Effector memory CD8-positive, alpha-beta T cell (primary cell): ENCODE data around the gene YWHAH.

Experiments
- ATAC-seq: fragments of 150-1000 bp; cut with Tn5 transposase; replicated peaks from 2 replicates; pipeline ENCODE4 v1.10.0; 2021; ENCODE audit warnings: mild to moderate bottlenecking, moderate library complexity
- DNase-seq, 3 experiments: peaks; one replicate each; pipeline ENCODE4 v3.0.0; 2021
- H3K27ac Mint-ChIP-seq, 2 donors: one replicate each; pipeline ENCODE4 v1.8.0; 2022; ENCODE audit warnings: mild to moderate bottlenecking in 2 of 2, mixed read lengths in 2 of 2, moderate library complexity in 2 of 2
- H3K27me3 Mint-ChIP-seq, 2 donors: one replicate each; pipeline ENCODE4 v1.8.0; 2022; ENCODE audit warnings: mixed read lengths in 2 of 2
- H3K36me3 Mint-ChIP-seq: one replicate; pipeline ENCODE4 v1.8.0; 2022; ENCODE audit warnings: mild to moderate bottlenecking, moderate library complexity, mixed read lengths; ENCODE audit not compliant: insufficient read depth
- H3K4me1 Mint-ChIP-seq, 2 donors: one replicate each; pipeline ENCODE4 v1.8.0; 2022; ENCODE audit warnings: low read depth in 2 of 2, mixed read lengths in 2 of 2
- H3K4me3 Mint-ChIP-seq, 2 donors: one replicate each; pipeline ENCODE4 v1.8.0; 2022; ENCODE audit warnings: mild to moderate bottlenecking in 2 of 2, mixed read lengths in 2 of 2, moderate library complexity in 2 of 2
- H3K9me3 Mint-ChIP-seq, 2 donors: one replicate each; pipeline ENCODE4 v1.8.0; 2022; ENCODE audit warnings: mixed read lengths in 2 of 2

The YWHAH gene

DNA sequence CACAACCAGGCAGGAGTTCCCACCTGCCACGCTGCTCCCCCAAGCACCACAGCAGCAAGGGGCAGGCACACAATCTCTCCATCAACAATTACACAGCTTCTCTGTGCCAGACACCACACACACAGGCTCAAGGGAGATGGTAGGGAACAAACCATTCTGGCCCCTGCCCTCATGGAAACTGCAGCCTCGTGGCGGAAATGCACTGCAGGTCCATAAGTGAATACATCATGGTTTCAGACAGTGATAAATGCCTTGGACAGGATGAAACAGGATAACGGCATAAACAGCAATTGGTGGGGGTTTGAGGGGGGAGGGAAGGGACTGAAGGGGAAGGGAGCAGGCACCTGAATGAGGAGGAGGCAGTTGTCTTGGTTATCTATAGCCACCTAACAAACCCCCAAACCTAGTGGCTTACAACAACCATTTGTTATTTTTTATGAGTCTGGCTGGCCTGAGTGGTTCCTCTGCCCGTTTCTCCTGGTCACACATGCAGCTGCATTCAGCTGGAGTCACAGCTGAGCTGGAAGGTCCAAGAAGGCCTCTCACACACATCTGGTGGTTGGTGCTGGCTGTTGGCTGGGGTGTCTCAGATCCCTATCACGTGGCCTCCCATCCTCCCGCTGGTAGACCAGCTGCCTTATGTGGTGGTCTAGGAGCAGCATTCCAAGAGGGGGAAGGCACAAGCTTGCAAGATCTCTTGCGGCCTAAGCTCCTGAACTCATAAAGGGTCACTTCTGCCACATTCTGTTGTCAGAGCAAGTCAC, 15.0 kb upstream of the YWHAH start:
- H3K4me1 Mint-ChIP-seq, result no peaks in the 10 kb centered on the region
- DNase-seq, result no peak
- no peaks in the 10 kb centered on the region for H3K9me3 Mint-ChIP-seq
- H3K27me3 Mint-ChIP-seq, result peaks cover 19 to 47% of the 10 kb centered on the region in 2 donors
- peaks cover 7% of the 10 kb centered on the region for H3K36me3 Mint-ChIP-seq
- H3K27ac Mint-ChIP-seq, result no peak overlapping the region
- no peak for ATAC-seq
- H3K4me3 Mint-ChIP-seq, result no peak overlapping the region

GRCh38 chr22:31932863-31933262, 11.5 kb upstream of the YWHAH start:
- ATAC-seq, result no peak
- Mint-ChIP-seq H3K36me3 (peaks cover 7% of the 10 kb centered on the region), H3K4me1 (no peaks in the 10 kb centered on the region), H3K27ac (peak overlapping the region in 1 of 2 donors; percentile 73), H3K4me3 (no peak overlapping the region), H3K27me3 (peaks cover 6 to 29% of the 10 kb centered on the region in 2 donors), H3K9me3 (no peaks in the 10 kb centered on the region)
- no peak for DNase-seq

GRCh38 chr22:31933406-31933805, 10.9 kb upstream of the YWHAH start:
- ATAC-seq (no peak), DNase-seq (no peak)
- H3K9me3 Mint-ChIP-seq, result no peaks in the 10 kb centered on the region
- H3K36me3 Mint-ChIP-seq, result peaks cover 7% of the 10 kb centered on the region
- peak overlapping the region in 1 of 2 donors; percentile 73 for H3K27ac Mint-ChIP-seq
- H3K4me3 Mint-ChIP-seq, result no peak overlapping the region
- peaks cover 6 to 29% of the 10 kb centered on the region in 2 donors for H3K27me3 Mint-ChIP-seq
- H3K4me1 Mint-ChIP-seq, result no peaks in the 10 kb centered on the region

DNA sequence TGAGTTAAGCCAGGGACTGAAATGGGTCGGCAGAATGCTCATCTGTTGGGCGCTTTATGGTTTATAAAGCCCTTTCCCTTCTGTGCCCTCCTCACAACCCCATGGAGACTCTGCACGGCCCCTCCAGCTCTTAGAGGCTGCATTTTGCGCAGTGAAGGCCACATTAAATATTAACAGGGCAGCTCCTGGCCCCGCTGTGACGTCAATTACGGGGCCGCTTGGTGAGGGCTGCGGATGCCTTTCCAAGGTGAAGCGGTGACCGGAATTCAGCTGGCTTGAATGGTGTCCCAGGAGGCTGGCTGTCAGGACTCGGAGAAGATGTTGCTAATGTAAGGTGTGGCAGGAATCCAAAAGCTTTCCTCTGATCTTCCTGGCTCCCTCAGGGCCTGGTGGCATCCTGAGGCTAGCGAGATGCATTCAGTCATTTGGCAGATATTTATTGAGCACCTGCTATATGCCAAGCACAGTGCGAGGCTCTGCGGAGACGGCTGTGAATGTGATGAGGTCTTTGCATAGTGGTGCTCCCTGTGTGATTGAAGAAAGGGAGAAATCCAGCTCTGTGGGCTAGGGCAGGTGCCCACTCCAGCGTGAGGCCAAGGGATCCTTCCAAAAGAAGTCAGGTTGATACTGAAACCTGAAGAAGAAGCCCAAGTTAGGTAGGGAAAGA, 10.4 kb upstream of the YWHAH start:
- H3K4me3 Mint-ChIP-seq, result no peak overlapping the region
- DNase-seq (no peak), ATAC-seq (no peak)
- H3K36me3 Mint-ChIP-seq, result peaks cover 7% of the 10 kb centered on the region
- no peak overlapping the region for H3K27ac Mint-ChIP-seq
- no peaks in the 10 kb centered on the region for H3K9me3 Mint-ChIP-seq
- H3K4me1 Mint-ChIP-seq, result no peaks in the 10 kb centered on the region
- peaks cover 6 to 26% of the 10 kb centered on the region in 2 donors for H3K27me3 Mint-ChIP-seq

DNA sequence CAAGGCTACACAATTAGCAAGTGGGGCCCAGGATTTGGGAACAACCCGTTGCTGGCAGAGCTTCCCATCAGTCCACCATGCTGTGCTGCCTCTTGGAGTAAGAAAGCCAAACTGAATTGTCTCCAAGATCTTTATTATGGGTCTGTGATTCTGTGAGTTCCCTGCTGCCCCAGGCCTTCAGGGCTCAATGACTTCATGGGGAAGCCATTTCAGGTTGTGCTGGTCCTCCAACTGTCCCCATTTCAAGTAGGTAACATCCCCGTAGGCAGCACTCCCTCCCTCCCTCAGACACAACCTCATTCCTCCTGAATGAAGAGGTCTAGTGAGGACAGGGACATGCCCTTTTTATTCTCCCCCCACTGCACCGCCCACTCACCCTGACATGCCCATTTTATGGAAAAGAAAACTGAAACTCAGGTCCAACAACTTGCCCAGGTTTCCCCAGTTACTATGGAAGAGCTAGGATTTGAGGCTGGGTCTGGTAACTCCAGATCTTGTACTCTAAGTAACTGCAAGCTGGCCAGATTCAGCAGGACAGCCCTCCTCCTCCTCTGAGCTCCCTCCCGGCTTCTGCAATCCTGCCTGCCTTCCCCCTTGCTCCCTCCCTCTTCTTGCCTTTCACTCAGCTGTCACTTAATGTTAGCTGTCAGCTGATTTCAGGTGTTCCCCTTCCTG, 8.2 kb upstream of the YWHAH start:
- DNase-seq, result no peak
- H3K9me3 Mint-ChIP-seq, result no peaks in the 10 kb centered on the region
- no peak for ATAC-seq
- H3K4me1 Mint-ChIP-seq, result no peaks in the 10 kb centered on the region
- peak overlapping the region in 1 of 2 donors; percentile 35 for H3K27ac Mint-ChIP-seq
- peaks cover 7% of the 10 kb centered on the region for H3K36me3 Mint-ChIP-seq
- no peak overlapping the region for H3K4me3 Mint-ChIP-seq
- peaks cover 6 to 22% of the 10 kb centered on the region in 2 donors for H3K27me3 Mint-ChIP-seq

GRCh38 chr22:31937341-31937740, 7.0 kb upstream of the YWHAH start:
- Mint-ChIP-seq H3K27me3 (peaks cover 0 to 10% of the 10 kb centered on the region in 2 donors), H3K27ac (no peak overlapping the region), H3K4me1 (peaks cover 0 to 2% of the 10 kb centered on the region in 2 donors)

DNA sequence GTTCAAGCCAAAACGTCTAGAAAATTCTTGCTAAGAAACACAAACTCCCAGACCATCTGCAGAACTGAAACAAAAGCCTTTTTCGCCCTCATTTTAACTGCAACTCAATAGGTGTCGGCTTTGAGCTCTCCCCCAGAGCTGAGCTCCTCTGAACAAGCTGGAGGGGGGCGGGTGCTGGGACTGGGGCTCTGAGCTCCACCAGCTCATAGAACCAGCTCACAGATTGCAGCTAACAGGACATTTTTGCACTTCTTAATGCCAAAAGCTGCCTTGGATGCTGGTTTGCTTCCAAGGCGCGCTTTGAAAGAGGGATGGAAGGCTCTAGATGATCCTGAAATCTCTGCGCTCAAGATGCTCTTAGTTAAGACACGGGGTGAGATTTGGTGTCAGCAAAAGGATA, 6.0 kb upstream of the YWHAH start:
- ATAC-seq, result no peak

More at GRCh38 chr22:31937341-31937740, 7.0 kb upstream of the YWHAH start:
- Mint-ChIP-seq H3K9me3 (no peaks in the 10 kb centered on the region), H3K36me3 (no peaks in the 10 kb centered on the region), H3K4me3 (no peak overlapping the region)
- DNase-seq, result no peak
- no peak for ATAC-seq

DNA sequence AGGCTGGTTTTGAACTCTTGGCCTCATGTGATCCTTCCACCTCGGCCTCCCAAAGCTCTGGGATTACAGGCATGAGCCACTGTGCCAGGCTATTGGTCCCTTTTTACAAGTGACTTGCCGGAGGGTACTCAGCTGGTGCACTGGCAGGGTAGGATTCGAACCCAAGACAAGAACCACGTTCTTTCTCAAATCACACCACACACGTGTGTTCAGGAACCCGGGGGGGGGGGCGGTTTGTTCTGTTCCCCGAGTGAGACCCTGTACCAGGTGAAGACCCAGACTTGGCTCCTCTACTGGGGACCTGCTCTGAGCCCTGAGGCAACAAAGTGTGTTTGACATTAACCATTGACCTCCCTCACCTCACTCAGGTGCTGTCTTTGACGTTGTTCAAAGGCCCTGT, 3.8 kb upstream of the YWHAH start:
- DNase-seq, result no peak
- no peaks in the 10 kb centered on the region for H3K27me3 Mint-ChIP-seq

More for the DNA sequence above, 6.0 kb upstream of the YWHAH start:
- Mint-ChIP-seq H3K4me1 (peaks cover 0 to 2% of the 10 kb centered on the region in 2 donors), H3K36me3 (no peaks in the 10 kb centered on the region), H3K9me3 (no peaks in the 10 kb centered on the region), H3K27me3 (peaks cover 0 to 7% of the 10 kb centered on the region in 2 donors), H3K27ac (no peak overlapping the region), H3K4me3 (no peak overlapping the region)
- no peak for DNase-seq

GRCh38 chr22:31942091-31942490, 2.2 kb upstream of the YWHAH start:
- Mint-ChIP-seq H3K9me3 (no peaks in the 10 kb centered on the region), H3K4me3 (peak overlapping the region in 1 of 2 donors; percentile 39), H3K27ac (no peak overlapping the region), H3K36me3 (peaks cover 7% of the 10 kb centered on the region), H3K27me3 (no peaks in the 10 kb centered on the region), H3K4me1 (peaks cover 2 to 4% of the 10 kb centered on the region in 2 donors)
- DNase-seq (no peak), ATAC-seq (no peak)

More for the DNA sequence above, 3.8 kb upstream of the YWHAH start:
- Mint-ChIP-seq H3K4me3 (no peak overlapping the region), H3K9me3 (no peaks in the 10 kb centered on the region), H3K36me3 (peaks cover 6% of the 10 kb centered on the region), H3K4me1 (peaks cover 0 to 2% of the 10 kb centered on the region in 2 donors), H3K27ac (no peak overlapping the region)
- no peak for ATAC-seq

GRCh38 chr22:31943206-31943977, 943 bp upstream of the YWHAH start:
- no peak for ATAC-seq
- no peaks in the 10 kb centered on the region for H3K9me3 Mint-ChIP-seq
- H3K4me3 Mint-ChIP-seq, result no peak overlapping the region
- peak overlapping the region in 1 of 2 donors; percentile 89 for H3K27ac Mint-ChIP-seq
- H3K27me3 Mint-ChIP-seq, result no peaks in the 10 kb centered on the region
- peaks cover 15% of the 10 kb centered on the region for H3K36me3 Mint-ChIP-seq
- DNase-seq, result peak in 1 of 3 experiments; percentile 16
- peaks cover 7 to 9% of the 10 kb centered on the region in 2 donors for H3K4me1 Mint-ChIP-seq

DNA sequence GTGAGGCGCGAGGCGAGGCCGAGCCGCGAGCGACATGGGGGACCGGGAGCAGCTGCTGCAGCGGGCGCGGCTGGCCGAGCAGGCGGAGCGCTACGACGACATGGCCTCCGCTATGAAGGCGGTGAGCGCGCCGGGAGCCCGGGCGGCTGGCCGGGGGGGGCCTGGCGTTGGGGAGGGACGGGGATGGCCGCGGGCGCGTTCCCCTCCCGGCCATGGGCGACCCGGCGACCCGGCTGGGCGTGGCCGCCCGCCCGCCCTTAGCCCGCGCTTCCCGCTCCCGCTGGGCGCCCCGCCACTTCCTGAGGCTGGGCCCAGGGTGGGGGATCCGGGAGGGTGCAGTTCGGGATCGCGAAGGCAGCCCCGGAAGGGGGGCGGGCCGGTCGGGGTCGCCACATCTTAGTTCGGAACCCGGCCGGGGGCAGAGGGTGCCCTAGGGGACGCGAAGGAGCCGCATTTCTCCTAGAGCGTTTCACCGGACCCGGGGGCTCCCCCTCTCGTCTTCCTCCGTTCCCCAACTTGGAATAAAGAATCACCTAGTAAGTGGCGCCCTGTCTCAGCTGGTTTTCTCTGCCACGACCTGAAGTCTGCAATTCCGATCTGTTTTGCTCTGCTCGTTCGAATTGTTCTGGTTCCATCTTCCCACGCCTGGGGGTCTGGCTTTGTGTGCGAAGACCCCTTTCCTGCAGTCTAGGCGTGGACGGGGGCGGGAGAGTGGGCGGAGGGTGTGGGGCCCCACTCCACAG, 536 bp downstream of the YWHAH start:
- peaks cover 25% of the 10 kb centered on the region for H3K36me3 Mint-ChIP-seq
- no peak overlapping the region for H3K4me3 Mint-ChIP-seq
- no peaks in the 10 kb centered on the region for H3K9me3 Mint-ChIP-seq
- no peak overlapping the region for H3K27ac Mint-ChIP-seq
- peak; percentile 13 to 36 (median 25) for DNase-seq
- no peaks in the 10 kb centered on the region for H3K27me3 Mint-ChIP-seq
- peak; percentile 47 for ATAC-seq
- peaks cover 7 to 9% of the 10 kb centered on the region in 2 donors for H3K4me1 Mint-ChIP-seq

- peaks cover 7 to 11% of the 10 kb centered on the region in 2 donors for H3K4me1 Mint-ChIP-seq
- ATAC-seq, result no peak
- H3K27ac Mint-ChIP-seq, result no peak overlapping the region
- no peak for DNase-seq
- no peak overlapping the region for H3K4me3 Mint-ChIP-seq
- H3K27me3 Mint-ChIP-seq, result no peaks in the 10 kb centered on the region
- no peaks in the 10 kb centered on the region for H3K9me3 Mint-ChIP-seq
- peaks cover 29% of the 10 kb centered on the region for H3K36me3 Mint-ChIP-seq
Observed at GRCh38 chr22:31945443-31945855, 1.1 kb downstream of the YWHAH start.
